ENCODE measurements around the gene NEK9.

GRCh38 chr14:75030147-75030546 lies 96.7 kb downstream of the NEK9 start:
- no peak for TF ChIP-seq CTCF (IDR thresholded peaks at IDR 0.05; ENCODE audit: low read length)
- no peak for TF ChIP-seq EZH2 (IDR thresholded peaks at IDR 0.05; ENCODE audit: borderline replicate concordance, low read length)

Data from OCI-LY1 (cell line).